ENCODE data around the gene AIPL1. TPM values are rescaled to one million over a fixed set of nuclear protein-coding genes. Genes with fewer than 3 reads are reported as not detected.

Gene AIPL1
- total RNA-seq, 1 experiment from 2014 or later, result not detected

DNA sequence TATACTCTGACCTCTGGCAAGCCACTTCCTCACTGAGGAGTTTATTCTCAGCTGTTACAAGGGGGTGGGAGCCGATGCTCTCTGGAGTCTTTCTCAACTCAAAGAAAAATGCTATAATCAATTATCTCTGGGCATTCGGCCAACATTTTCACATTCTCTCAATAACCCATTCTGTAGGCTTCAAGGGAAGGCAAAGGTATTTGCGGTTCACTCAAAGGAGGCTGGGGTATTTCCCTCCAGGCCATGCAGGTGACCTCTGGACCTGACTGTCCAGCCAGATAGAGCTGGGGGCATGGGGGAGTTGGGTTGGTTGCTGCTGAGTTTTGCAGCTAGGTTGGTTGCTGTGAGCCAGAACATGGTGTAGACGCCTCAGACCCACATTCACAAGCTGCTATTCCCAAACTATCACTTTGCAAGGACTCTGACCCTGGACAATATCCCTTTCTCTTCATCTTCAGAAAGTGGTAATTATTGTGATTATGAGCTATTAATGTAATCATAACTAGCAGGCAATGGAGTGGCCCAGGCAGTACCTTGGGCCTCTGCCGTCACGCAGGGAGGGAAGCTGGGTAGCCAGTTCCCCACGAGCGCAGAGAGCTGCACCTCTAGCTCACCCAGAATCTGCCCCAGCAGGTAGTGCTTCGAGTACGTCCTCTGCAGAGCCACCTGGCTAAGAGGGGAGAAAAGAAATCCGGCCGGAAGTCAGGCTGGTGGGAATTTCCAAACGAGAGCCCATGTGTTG is 42.1 kb downstream of the AIPL1 start (continued):
- TF ChIP-seq SIN3A (IDR thresholded peaks at IDR 0.05; ENCODE audit: low read depth), result no peak
- TF ChIP-seq EZH2 (IDR thresholded peaks at IDR 0.05), result no peak
- TF ChIP-seq ZFX (IDR thresholded peaks at IDR 0.05), result no peak

DNA sequence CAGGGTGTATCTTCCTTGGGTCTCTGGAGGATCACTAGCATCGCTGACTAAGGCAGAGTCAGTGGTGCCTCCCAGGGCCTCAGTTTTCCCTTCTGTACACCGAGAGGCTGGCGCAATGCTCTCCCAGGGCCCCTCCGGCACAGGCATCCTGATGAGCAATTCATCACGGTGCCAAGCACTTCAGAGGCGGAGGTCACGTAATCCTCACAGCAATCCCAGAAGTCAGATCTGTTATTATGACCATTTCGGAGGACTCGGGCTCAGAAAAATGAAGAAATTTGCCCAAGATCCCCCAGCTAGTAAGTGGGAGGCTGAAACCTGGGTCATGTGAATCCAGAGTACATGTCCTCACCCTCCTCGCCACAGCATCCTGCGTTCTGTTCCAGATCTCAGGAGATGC is 46.5 kb downstream of the AIPL1 start:
- Histone ChIP-seq H3K4me2 (ENCODE audit: low read length) (no peak overlapping the region), H3K9me3 (ENCODE audit: control insufficient read depth in 1 of 2, insufficient read depth in 1 of 2, low read depth in 1 of 2, low read length in 2 of 2) (no peaks in the 10 kb centered on the region), H3K36me3 (ENCODE audit: control insufficient read depth in 1 of 2, insufficient read depth in 2 of 2, low read length in 2 of 2) (no peaks in the 10 kb centered on the region), H3K27me3 (ENCODE audit: insufficient read depth, low read length) (peaks cover 19% of the 10 kb centered on the region), H4K20me1 (ENCODE audit: insufficient read depth) (no peaks in the 10 kb centered on the region), H3K4me1 (ENCODE audit: control insufficient read depth in 1 of 2, insufficient read depth in 2 of 2, low read length in 2 of 2) (peaks cover 5 to 9% of the 10 kb centered on the region in 2 experiments; a peak in 3 of 4 replicates), H3K79me2 (ENCODE audit: insufficient read depth, low read length) (no peaks in the 10 kb centered on the region), H3K4me3 (replicated peaks in 1 of 2; ENCODE audit: low read depth in 1 of 2, low read length in 2 of 2) (no peak overlapping the region), H3K27ac (ENCODE audit: low read depth, low read length) (no peak overlapping the region), H3K9ac (ENCODE audit: low read length) (no peak overlapping the region), H3K9me2 (ENCODE audit: insufficient read depth) (no peaks in the 10 kb centered on the region), H2AFZ (ENCODE audit: low read depth, low read length, poor library complexity, severe bottlenecking) (no peak overlapping the region)
- TF ChIP-seq RAD21 (IDR thresholded peaks at IDR 0.05; ENCODE audit: low read depth), result no peak
- TF ChIP-seq FOSL1 (IDR thresholded peaks at IDR 0.05; ENCODE audit: low read depth), result no peak
- TF ChIP-seq EGR1 (IDR thresholded peaks at IDR 0.05; ENCODE audit: low read depth), result no peak
- TF ChIP-seq CEBPB (IDR thresholded peaks at IDR 0.05; ENCODE audit: low read depth), result no peak
- RAD21 ChIA-PET (ENCODE audit: low non-redundant PET in 1 of 2, low total read pairs in 2 of 2, uncharacterized antibody in 2 of 2, unreplicated experiment in 2 of 2), result no interaction called here
- BruUV-seq (replicated peaks), result no TSS peak
- intact Hi-C loops (cut with micrococcal nuclease), result no loop called here
- POLR2A ChIA-PET, result no interaction called here
- DNase-seq (ENCODE audit: low read depth, low spot score) (no peak), ATAC-seq (no peak)
- CTCF ChIA-PET, result no interaction called here

DNA sequence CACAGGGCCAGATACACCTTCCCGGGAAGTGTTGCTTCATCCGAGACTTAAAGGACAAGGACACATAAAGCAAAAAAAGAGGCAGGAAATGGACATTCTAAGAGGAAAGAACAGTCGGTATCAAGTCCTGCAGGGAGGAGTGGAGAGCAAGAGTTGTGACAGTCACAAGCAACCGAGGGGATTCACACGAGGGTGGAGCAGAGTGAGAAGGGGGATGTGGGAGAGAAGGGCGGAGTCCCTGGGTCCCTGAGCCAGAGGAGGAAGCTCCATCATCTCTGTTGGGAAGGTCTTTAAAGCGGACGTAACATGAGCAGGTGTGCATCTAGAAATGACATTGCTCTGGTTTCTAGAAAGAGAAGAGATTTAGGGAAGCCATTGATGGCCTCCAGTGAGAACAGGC is 47.1 kb downstream of the AIPL1 start:
- ATAC-seq, result no peak
- intact Hi-C loops (cut with micrococcal nuclease), result no loop called here
- Histone ChIP-seq H4K20me1 (ENCODE audit: insufficient read depth) (no peaks in the 10 kb centered on the region), H3K79me2 (ENCODE audit: insufficient read depth, low read length) (no peaks in the 10 kb centered on the region), H3K9ac (ENCODE audit: low read length) (no peak overlapping the region), H3K9me2 (ENCODE audit: insufficient read depth) (no peaks in the 10 kb centered on the region), H3K4me1 (ENCODE audit: control insufficient read depth in 1 of 2, insufficient read depth in 2 of 2, low read length in 2 of 2) (peaks cover 3 to 6% of the 10 kb centered on the region in 2 experiments; a peak in 3 of 4 replicates), H3K27me3 (ENCODE audit: insufficient read depth, low read length) (peaks cover 14% of the 10 kb centered on the region), H3K9me3 (ENCODE audit: control insufficient read depth in 1 of 2, insufficient read depth in 1 of 2, low read depth in 1 of 2, low read length in 2 of 2) (no peaks in the 10 kb centered on the region), H3K4me2 (ENCODE audit: low read length) (no peak overlapping the region), H3K36me3 (ENCODE audit: control insufficient read depth in 1 of 2, insufficient read depth in 2 of 2, low read length in 2 of 2) (no peaks in the 10 kb centered on the region), H3K4me3 (replicated peaks in 1 of 2; ENCODE audit: low read depth in 1 of 2, low read length in 2 of 2) (no peak overlapping the region), H2AFZ (ENCODE audit: low read depth, low read length, poor library complexity, severe bottlenecking) (no peak overlapping the region), H3K27ac (ENCODE audit: low read depth, low read length) (no peak overlapping the region)
- ChIA-PET POLR2A (no interaction called here), CTCF (no interaction called here), RAD21 (ENCODE audit: low non-redundant PET in 1 of 2, low total read pairs in 2 of 2, uncharacterized antibody in 2 of 2, unreplicated experiment in 2 of 2) (no interaction called here)
- BruUV-seq (replicated peaks), result no TSS peak
- no peak for DNase-seq (ENCODE audit: low read depth, low spot score)
- TF ChIP-seq POLR2AphosphoS5 (IDR thresholded peaks at IDR 0.05; ENCODE audit: low read depth, low read length) (no peak), SP1 (IDR thresholded peaks at IDR 0.05; ENCODE audit: low read depth) (no peak), YY1 (IDR thresholded peaks at IDR 0.05; ENCODE audit: extremely low read depth, insufficient replicate concordance, low read depth, low read length) (no peak), EZH2phosphoT487 (IDR thresholded peaks at IDR 0.05; ENCODE audit: borderline replicate concordance) (no peak), SIN3A (IDR thresholded peaks at IDR 0.05; ENCODE audit: low read depth) (no peak), ZNF274 (IDR thresholded peaks at IDR 0.05; ENCODE audit: low read depth, low read length) (no peak), TCF7L2 (IDR thresholded peaks at IDR 0.05; ENCODE audit: borderline replicate concordance, extremely low read depth, insufficient read depth, insufficient read length) (no peak), RAD21 (IDR thresholded peaks at IDR 0.05; ENCODE audit: low read depth) (no peak), EZH2 (IDR thresholded peaks at IDR 0.05) (no peak), ELF1 (IDR thresholded peaks at IDR 0.05; ENCODE audit: borderline replicate concordance, low read depth) (no peak), FOSL1 (IDR thresholded peaks at IDR 0.05; ENCODE audit: low read depth) (no peak), CBX3 (IDR thresholded peaks at IDR 0.05; ENCODE audit: low read depth) (no peak)
- TF ChIP-seq, protein P1, sequence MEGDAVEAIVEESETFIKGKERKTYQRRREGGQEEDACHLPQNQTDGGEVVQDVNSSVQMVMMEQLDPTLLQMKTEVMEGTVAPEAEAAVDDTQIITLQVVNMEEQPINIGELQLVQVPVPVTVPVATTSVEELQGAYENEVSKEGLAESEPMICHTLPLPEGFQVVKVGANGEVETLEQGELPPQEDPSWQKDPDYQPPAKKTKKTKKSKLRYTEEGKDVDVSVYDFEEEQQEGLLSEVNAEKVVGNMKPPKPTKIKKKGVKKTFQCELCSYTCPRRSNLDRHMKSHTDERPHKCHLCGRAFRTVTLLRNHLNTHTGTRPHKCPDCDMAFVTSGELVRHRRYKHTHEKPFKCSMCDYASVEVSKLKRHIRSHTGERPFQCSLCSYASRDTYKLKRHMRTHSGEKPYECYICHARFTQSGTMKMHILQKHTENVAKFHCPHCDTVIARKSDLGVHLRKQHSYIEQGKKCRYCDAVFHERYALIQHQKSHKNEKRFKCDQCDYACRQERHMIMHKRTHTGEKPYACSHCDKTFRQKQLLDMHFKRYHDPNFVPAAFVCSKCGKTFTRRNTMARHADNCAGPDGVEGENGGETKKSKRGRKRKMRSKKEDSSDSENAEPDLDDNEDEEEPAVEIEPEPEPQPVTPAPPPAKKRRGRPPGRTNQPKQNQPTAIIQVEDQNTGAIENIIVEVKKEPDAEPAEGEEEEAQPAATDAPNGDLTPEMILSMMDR (IDR thresholded peaks at IDR 0.05 in 2 of 3, conservative IDR thresholded peaks at IDR 0.05 in 1 of 3; ENCODE audit: borderline replicate concordance in 1 of 3, insufficient read depth in 1 of 3, low read depth in 2 of 3, low read length in 2 of 3), result no peak
- TF ChIP-seq, protein P2, sequence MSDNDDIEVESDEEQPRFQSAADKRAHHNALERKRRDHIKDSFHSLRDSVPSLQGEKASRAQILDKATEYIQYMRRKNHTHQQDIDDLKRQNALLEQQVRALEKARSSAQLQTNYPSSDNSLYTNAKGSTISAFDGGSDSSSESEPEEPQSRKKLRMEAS (IDR thresholded peaks at IDR 0.05), result no peak
- TF ChIP-seq, protein P3, sequence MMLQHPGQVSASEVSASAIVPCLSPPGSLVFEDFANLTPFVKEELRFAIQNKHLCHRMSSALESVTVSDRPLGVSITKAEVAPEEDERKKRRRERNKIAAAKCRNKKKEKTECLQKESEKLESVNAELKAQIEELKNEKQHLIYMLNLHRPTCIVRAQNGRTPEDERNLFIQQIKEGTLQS (IDR thresholded peaks at IDR 0.05), result no peak
